GM21723 (cell line): ENCODE results near the gene FLT3LG.

Experiments used
- ATAC-seq: cut with Tn5 transposase; IDR thresholded peaks from one replicate; pipeline ENCODE4 v1.9.1; 2021; ENCODE audit warnings: mild to moderate bottlenecking, moderate library complexity; ENCODE audit not compliant: unreplicated experiment

The FLT3LG gene

GRCh38 chr19:49487277-49488045 lies 13.4 kb downstream of the FLT3LG start, which contains the start of gene RPL13A:
Gene RPL13A (plus strand): TSS chr19:49487608. CDS start chr19:49487630, 22 bp downstream.
- ATAC-seq, result peak; percentile 75

GRCh38 chr19:49488046-49488862 lies 14.2 kb downstream of the FLT3LG start:
- ATAC-seq, result no peak

- no peak for ATAC-seq
These were observed 15.0 kb downstream of the FLT3LG start for GRCh38 chr19:49488863-49489537.

GRCh38 chr19:49489601-49490167 lies 15.7 kb downstream of the FLT3LG start:
- ATAC-seq, result no peak

GRCh38 chr19:49490287-49491029 lies 16.4 kb downstream of the FLT3LG start:
- no peak for ATAC-seq

- ATAC-seq, result no peak
These were observed 17.2 kb downstream of the FLT3LG start for GRCh38 chr19:49491030-49491803.

GRCh38 chr19:49491804-49492572 lies 18.0 kb downstream of the FLT3LG start:
- no peak for ATAC-seq

- no peak for ATAC-seq
These were observed 18.8 kb downstream of the FLT3LG start for GRCh38 chr19:49492573-49493405.

- no peak for ATAC-seq
These were observed 22.6 kb downstream of the FLT3LG start for GRCh38 chr19:49496574-49497008.

GRCh38 chr19:49497047-49497788 lies 23.2 kb downstream of the FLT3LG start:
- ATAC-seq, result no peak

- ATAC-seq, result no peak
These were observed 23.7 kb downstream of the FLT3LG start for GRCh38 chr19:49497789-49498103.

GRCh38 chr19:49498475-49498874 lies 24.5 kb downstream of the FLT3LG start:
- ATAC-seq, result no peak

- no peak for ATAC-seq
These were observed 25.1 kb downstream of the FLT3LG start for GRCh38 chr19:49499030-49499670.

GRCh38 chr19:49502866-49503581 lies 29.0 kb downstream of the FLT3LG start:
- ATAC-seq, result no peak

GRCh38 chr19:49503582-49503962 lies 29.6 kb downstream of the FLT3LG start:
- ATAC-seq, result no peak

- ATAC-seq, result no peak
These were observed 32.6 kb downstream of the FLT3LG start for GRCh38 chr19:49506575-49507105.
